ENCODE data around the gene BRME1. TPM values are rescaled to one million over a fixed set of nuclear protein-coding genes. Genes with fewer than 3 reads are reported as not detected.

Gene BRME1
- total RNA-seq, 4 donors from 2014 or later: 4.8 to 7.7 (median 5.8) TPM; not detected in 1

DNA sequence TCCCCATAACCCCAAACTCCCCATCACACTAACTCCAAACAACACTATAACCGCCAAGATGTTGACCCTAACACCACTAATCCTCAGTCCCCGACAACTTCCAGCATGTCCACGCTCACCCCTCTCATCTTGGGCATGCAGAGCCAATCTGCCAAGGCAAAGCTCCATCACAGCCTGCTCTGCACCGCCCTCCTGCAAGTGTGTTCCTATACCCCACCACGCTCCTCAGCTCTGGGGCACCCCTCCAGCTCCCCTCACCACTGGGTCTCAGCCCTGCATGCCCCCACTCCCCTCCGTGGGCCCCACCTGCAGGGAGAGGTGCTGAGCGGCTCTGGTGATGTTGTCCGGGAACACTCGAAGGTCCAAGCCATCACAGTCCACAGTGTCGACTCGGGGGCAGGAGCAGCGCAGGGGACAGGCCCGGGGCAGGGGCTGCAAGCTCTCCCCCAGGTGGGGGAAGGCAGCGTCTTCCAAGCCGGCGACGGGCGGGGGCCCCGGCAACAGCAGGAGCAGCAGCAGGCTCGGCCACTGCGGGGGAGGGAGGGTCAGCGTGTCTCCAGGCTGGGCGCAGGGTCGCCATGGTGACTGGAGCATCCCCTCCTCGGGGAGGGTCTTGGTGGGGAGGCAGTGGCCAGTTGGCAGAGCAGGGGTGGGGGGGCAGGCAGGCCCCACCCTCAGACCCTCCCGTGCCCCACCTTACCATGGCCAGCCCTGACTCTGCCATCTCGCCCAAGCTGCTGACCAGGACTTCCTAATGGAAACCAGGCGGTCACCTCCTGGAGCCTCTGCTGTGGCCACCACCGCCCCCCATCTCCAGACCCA lies 31.8 kb upstream of the BRME1 start:
- intact Hi-C loops (cut with DNase I; ENCODE audit: low total_unique reads): no loop called here
- TF ChIP-seq CTCF (IDR thresholded peaks at IDR 0.05) (no peak), POLR2A (IDR thresholded peaks at IDR 0.05) (no peak)
- Histone ChIP-seq H3K4me3 (no peak overlapping the region), H3K27me3 (no peaks in the 10 kb centered on the region), H3K36me3 (no peaks in the 10 kb centered on the region), H3K4me1 (peaks cover 0 to 5% of the 10 kb centered on the region in 2 donors), H3K9me3 (no peaks in the 10 kb centered on the region), H3K27ac (no peak overlapping the region)
- DNase-seq: no peak

- intact Hi-C loops (cut with DNase I; ENCODE audit: low total_unique reads): no loop called here
- no peak overlapping the region for H3K4me3 ChIP-seq
- no peaks in the 10 kb centered on the region for H3K36me3 ChIP-seq
- no peaks in the 10 kb centered on the region for H3K27me3 ChIP-seq
- H3K4me1 ChIP-seq: peaks cover 0 to 5% of the 10 kb centered on the region in 2 donors
- no peaks in the 10 kb centered on the region for H3K9me3 ChIP-seq
- DNase-seq: no peak
- no peak overlapping the region for H3K27ac ChIP-seq
- TF ChIP-seq POLR2A (IDR thresholded peaks at IDR 0.05) (no peak), CTCF (IDR thresholded peaks at IDR 0.05) (no peak)
These were observed 30.0 kb upstream of the BRME1 start for GRCh38 chr19:13935765-13936510.

- Histone ChIP-seq H3K9me3 (no peaks in the 10 kb centered on the region), H3K4me1 (peaks cover 0 to 5% of the 10 kb centered on the region in 2 donors)
These were observed 28.8 kb upstream of the BRME1 start for GRCh38 chr19:13934785-13935109.

DNA sequence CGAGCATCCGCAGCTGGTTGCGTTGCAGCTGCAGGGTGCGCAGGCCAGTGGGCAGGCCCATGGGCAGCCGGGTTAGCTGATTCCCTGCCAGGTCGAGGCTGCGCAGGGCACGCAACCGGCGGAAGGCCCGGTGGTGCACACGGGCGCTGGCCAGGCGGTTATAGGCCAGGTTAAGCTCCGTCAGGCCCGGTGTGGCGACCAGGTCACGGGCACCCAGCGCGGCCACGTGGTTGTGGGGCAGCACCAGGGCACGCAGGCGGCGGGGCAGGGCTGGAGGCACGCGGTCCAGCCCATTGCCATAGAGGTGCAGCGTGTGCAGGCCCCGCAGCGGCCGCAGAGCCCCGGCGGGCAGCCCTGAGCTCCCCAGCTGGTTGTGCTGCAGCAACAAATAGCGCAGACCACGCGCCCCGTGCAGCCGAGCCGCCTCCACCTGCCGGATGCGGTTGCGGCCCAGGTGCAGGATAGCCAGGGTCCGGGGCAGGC lies 27.0 kb upstream of the BRME1 start:
- no peak for TF ChIP-seq CTCF (IDR thresholded peaks at IDR 0.05)
- TF ChIP-seq POLR2A (IDR thresholded peaks at IDR 0.05): no peak
- Histone ChIP-seq H3K27me3 (no peaks in the 10 kb centered on the region), H3K36me3 (no peaks in the 10 kb centered on the region), H3K27ac (no peak overlapping the region), H3K4me3 (no peak overlapping the region), H3K9me3 (no peaks in the 10 kb centered on the region), H3K4me1 (peaks cover 0 to 2% of the 10 kb centered on the region in 2 donors)
- intact Hi-C loops (cut with DNase I; ENCODE audit: low total_unique reads): no loop called here
- no peak for DNase-seq

More at GRCh38 chr19:13934785-13935109, 28.8 kb upstream of the BRME1 start:
- TF ChIP-seq POLR2A (IDR thresholded peaks at IDR 0.05) (no peak), CTCF (IDR thresholded peaks at IDR 0.05) (no peak)
- DNase-seq: no peak
- Histone ChIP-seq H3K36me3 (no peaks in the 10 kb centered on the region), H3K27me3 (no peaks in the 10 kb centered on the region), H3K27ac (no peak overlapping the region), H3K4me3 (no peak overlapping the region)
- intact Hi-C loops (cut with DNase I; ENCODE audit: low total_unique reads): no loop called here

GRCh38 chr19:13932149-13932637 lies 26.3 kb upstream of the BRME1 start:
- Histone ChIP-seq H3K27ac (no peak overlapping the region), H3K4me1 (no peaks in the 10 kb centered on the region), H3K9me3 (no peaks in the 10 kb centered on the region), H3K36me3 (no peaks in the 10 kb centered on the region), H3K4me3 (no peak overlapping the region), H3K27me3 (no peaks in the 10 kb centered on the region)
- DNase-seq: no peak
- TF ChIP-seq CTCF (IDR thresholded peaks at IDR 0.05): no peak
- intact Hi-C loops (cut with DNase I; ENCODE audit: low total_unique reads): no loop called here

Data from uterus (tissue), 4 donors.